Measurements from ENCODE around the gene FAM83D.

Gene FAM83D

DNA sequence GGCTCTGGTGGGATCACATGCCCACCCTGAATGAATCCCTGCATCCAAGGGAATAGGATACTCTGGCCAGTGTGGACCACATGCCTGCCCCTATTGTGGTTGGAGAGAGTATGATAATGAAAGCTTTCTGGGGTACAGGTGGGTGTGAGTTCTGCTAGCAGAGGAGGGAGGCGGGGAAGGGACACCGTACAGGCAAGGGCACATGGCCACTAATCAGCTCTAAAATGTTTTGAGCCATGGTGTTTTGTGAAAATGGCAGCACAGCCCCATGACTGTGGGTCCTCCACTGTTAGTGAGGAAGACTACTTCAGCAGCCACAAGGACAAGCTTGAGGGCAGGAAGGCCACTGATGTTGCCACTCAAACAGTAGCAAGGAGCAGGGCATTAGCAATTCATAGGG is 24.0 kb downstream of the FAM83D start:
- no peaks in the 10 kb centered on the region for H3K27me3 ChIP-seq (ENCODE audit: control insufficient read depth in 3 of 3, insufficient read depth in 3 of 3, low read depth in 1 of 3, low read length in 3 of 3)
- no CpG with 5 or more reads among the region's 2 CpGs for WGBS, 2 donors (ENCODE audit: extremely low coverage in 2 of 2, insufficient read length in 2 of 2, insufficient replicate concordance in 1 of 2)
- no peak overlapping the region for H2BK120ac ChIP-seq (ENCODE audit: low read depth, low read length)
- H3K4me3 ChIP-seq (ENCODE audit: low read length in 2 of 2) = no peak overlapping the region
- no peak overlapping the region for H4K91ac ChIP-seq (ENCODE audit: low read depth, low read length, poor library complexity)
- no peak overlapping the region for H3K18ac ChIP-seq (ENCODE audit: low read length)
- no peak overlapping the region for H2BK12ac ChIP-seq (ENCODE audit: low read length)
- no peak for DNase-seq (ENCODE audit: low spot score)
- peaks cover 11% of the 10 kb centered on the region for H3K79me1 ChIP-seq (ENCODE audit: low read depth, low read length)
- H3K4me2 ChIP-seq (ENCODE audit: insufficient read depth, low read length, poor library complexity, severe bottlenecking) = no peak overlapping the region
- no peak overlapping the region for H2AK5ac ChIP-seq (ENCODE audit: low read depth, low read length)
- no peak overlapping the region for H3K27ac ChIP-seq (replicated peaks; ENCODE audit: low read length)
- H2BK15ac ChIP-seq (ENCODE audit: low read length) = no peak overlapping the region
- peaks cover 44 to 94% of the 10 kb centered on the region in 2 donors for H3K36me3 ChIP-seq (replicated peaks in 1 of 2; ENCODE audit: control insufficient read depth in 2 of 2, insufficient read depth in 2 of 2, low read length in 2 of 2)
- no peak overlapping the region for H2AFZ ChIP-seq (ENCODE audit: low read length)
- H3K4me1 ChIP-seq (ENCODE audit: control insufficient read depth in 2 of 2, insufficient read depth in 1 of 2, low read depth in 1 of 2, low read length in 2 of 2) = no peaks in the 10 kb centered on the region
- no peak overlapping the region for H3K14ac ChIP-seq (ENCODE audit: low read length)
- H3K4ac ChIP-seq (ENCODE audit: low read length) = no peak overlapping the region
- no peak overlapping the region for H3K9ac ChIP-seq (ENCODE audit: low read depth, low read length, poor library complexity)
- no peaks in the 10 kb centered on the region for H3K9me3 ChIP-seq (replicated peaks in 1 of 2; ENCODE audit: control insufficient read depth in 2 of 2, insufficient read depth in 1 of 2, low read depth in 1 of 2, low read length in 2 of 2)
- no peak overlapping the region for H3K23ac ChIP-seq (ENCODE audit: low read depth, low read length, poor library complexity)
- no peak overlapping the region for H2BK5ac ChIP-seq (ENCODE audit: low read length)
- no peak overlapping the region for H4K8ac ChIP-seq (ENCODE audit: low read depth, low read length)

DNA sequence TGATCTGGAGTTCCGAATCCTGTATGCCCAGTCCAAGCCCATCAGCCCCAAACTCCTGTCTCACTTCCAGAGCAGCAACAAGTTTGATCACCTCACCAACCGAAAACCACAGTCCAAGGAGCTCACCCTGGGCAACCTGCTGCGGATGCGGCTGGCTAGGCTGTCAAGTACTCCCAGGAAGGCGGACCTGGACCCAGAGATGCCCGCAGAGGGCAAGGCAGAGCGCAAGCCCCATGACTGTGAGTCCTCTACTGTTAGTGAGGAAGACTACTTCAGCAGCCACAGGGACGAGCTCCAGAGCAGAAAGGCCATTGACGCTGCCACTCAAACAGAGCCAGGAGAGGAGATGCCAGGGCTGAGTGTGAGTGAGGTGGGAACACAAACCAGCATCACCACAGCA is 25.4 kb downstream of the FAM83D start:
- Histone ChIP-seq H2BK120ac (ENCODE audit: low read depth, low read length) (no peak overlapping the region), H3K4me1 (ENCODE audit: control insufficient read depth in 2 of 2, insufficient read depth in 1 of 2, low read depth in 1 of 2, low read length in 2 of 2) (no peaks in the 10 kb centered on the region), H3K14ac (ENCODE audit: low read length) (no peak overlapping the region), H2BK12ac (ENCODE audit: low read length) (no peak overlapping the region), H3K27me3 (ENCODE audit: control insufficient read depth in 3 of 3, insufficient read depth in 3 of 3, low read depth in 1 of 3, low read length in 3 of 3) (no peaks in the 10 kb centered on the region), H4K8ac (ENCODE audit: low read depth, low read length) (no peak overlapping the region), H2AK5ac (ENCODE audit: low read depth, low read length) (no peak overlapping the region), H3K23ac (ENCODE audit: low read depth, low read length, poor library complexity) (no peak overlapping the region), H3K27ac (replicated peaks; ENCODE audit: low read length) (no peak overlapping the region), H3K18ac (ENCODE audit: low read length) (no peak overlapping the region), H3K4me3 (ENCODE audit: low read length in 2 of 2) (no peak overlapping the region), H3K9ac (ENCODE audit: low read depth, low read length, poor library complexity) (no peak overlapping the region), H3K9me3 (replicated peaks in 1 of 2; ENCODE audit: control insufficient read depth in 2 of 2, insufficient read depth in 1 of 2, low read depth in 1 of 2, low read length in 2 of 2) (no peaks in the 10 kb centered on the region), H4K91ac (ENCODE audit: low read depth, low read length, poor library complexity) (no peak overlapping the region), H3K79me1 (ENCODE audit: low read depth, low read length) (peaks cover 11% of the 10 kb centered on the region), H2AFZ (ENCODE audit: low read length) (no peak overlapping the region), H3K4ac (ENCODE audit: low read length) (no peak overlapping the region), H2BK15ac (ENCODE audit: low read length) (no peak overlapping the region), H3K4me2 (ENCODE audit: insufficient read depth, low read length, poor library complexity, severe bottlenecking) (no peak overlapping the region), H2BK5ac (ENCODE audit: low read length) (no peak overlapping the region), H3K36me3 (replicated peaks in 1 of 2; ENCODE audit: control insufficient read depth in 2 of 2, insufficient read depth in 2 of 2, low read length in 2 of 2) (peaks cover 42 to 84% of the 10 kb centered on the region in 2 donors)
- no peak for DNase-seq (ENCODE audit: low spot score)
- WGBS, 2 donors (ENCODE audit: extremely low coverage in 2 of 2, insufficient read length in 2 of 2, insufficient replicate concordance in 1 of 2) = no CpG with 5 or more reads among the region's 9 CpGs

DNA sequence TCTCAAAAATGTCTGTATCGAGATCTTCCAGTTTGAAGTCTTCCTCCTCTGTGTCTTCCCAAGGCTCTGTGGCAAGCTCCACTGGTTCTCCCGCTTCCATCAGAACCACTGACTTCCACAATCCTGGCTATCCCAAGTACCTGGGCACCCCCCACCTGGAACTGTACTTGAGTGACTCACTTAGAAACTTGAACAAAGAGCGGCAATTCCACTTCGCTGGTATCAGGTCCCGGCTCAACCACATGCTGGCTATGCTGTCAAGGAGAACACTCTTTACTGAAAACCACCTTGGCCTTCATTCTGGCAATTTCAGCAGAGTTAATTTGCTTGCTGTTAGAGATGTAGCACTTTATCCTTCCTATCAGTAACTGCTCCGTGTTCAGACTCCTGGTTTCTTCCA is 25.9 kb downstream of the FAM83D start:
- Histone ChIP-seq H2BK5ac (ENCODE audit: low read length) (no peak overlapping the region), H4K8ac (ENCODE audit: low read depth, low read length) (no peak overlapping the region), H2AK5ac (ENCODE audit: low read depth, low read length) (no peak overlapping the region), H3K4me2 (ENCODE audit: insufficient read depth, low read length, poor library complexity, severe bottlenecking) (no peak overlapping the region), H3K36me3 (replicated peaks in 1 of 2; ENCODE audit: control insufficient read depth in 2 of 2, insufficient read depth in 2 of 2, low read length in 2 of 2) (peaks cover 40 to 78% of the 10 kb centered on the region in 2 donors), H3K9ac (ENCODE audit: low read depth, low read length, poor library complexity) (no peak overlapping the region), H3K27me3 (ENCODE audit: control insufficient read depth in 3 of 3, insufficient read depth in 3 of 3, low read depth in 1 of 3, low read length in 3 of 3) (no peaks in the 10 kb centered on the region), H3K79me1 (ENCODE audit: low read depth, low read length) (peaks cover 11% of the 10 kb centered on the region), H3K4me3 (ENCODE audit: low read length in 2 of 2) (no peak overlapping the region), H3K4me1 (ENCODE audit: control insufficient read depth in 2 of 2, insufficient read depth in 1 of 2, low read depth in 1 of 2, low read length in 2 of 2) (no peaks in the 10 kb centered on the region), H2BK120ac (ENCODE audit: low read depth, low read length) (no peak overlapping the region), H3K23ac (ENCODE audit: low read depth, low read length, poor library complexity) (no peak overlapping the region), H2BK12ac (ENCODE audit: low read length) (no peak overlapping the region), H3K18ac (ENCODE audit: low read length) (no peak overlapping the region), H3K27ac (replicated peaks; ENCODE audit: low read length) (no peak overlapping the region), H4K91ac (ENCODE audit: low read depth, low read length, poor library complexity) (no peak overlapping the region), H2BK15ac (ENCODE audit: low read length) (no peak overlapping the region), H3K9me3 (replicated peaks in 1 of 2; ENCODE audit: control insufficient read depth in 2 of 2, insufficient read depth in 1 of 2, low read depth in 1 of 2, low read length in 2 of 2) (no peaks in the 10 kb centered on the region), H3K4ac (ENCODE audit: low read length) (no peak overlapping the region), H2AFZ (ENCODE audit: low read length) (no peak overlapping the region), H3K14ac (ENCODE audit: low read length) (no peak overlapping the region)
- no peak for DNase-seq (ENCODE audit: low spot score)
- no CpG with 5 or more reads among the region's 6 CpGs for WGBS, 2 donors (ENCODE audit: extremely low coverage in 2 of 2, insufficient read length in 2 of 2, insufficient replicate concordance in 1 of 2)

DNA sequence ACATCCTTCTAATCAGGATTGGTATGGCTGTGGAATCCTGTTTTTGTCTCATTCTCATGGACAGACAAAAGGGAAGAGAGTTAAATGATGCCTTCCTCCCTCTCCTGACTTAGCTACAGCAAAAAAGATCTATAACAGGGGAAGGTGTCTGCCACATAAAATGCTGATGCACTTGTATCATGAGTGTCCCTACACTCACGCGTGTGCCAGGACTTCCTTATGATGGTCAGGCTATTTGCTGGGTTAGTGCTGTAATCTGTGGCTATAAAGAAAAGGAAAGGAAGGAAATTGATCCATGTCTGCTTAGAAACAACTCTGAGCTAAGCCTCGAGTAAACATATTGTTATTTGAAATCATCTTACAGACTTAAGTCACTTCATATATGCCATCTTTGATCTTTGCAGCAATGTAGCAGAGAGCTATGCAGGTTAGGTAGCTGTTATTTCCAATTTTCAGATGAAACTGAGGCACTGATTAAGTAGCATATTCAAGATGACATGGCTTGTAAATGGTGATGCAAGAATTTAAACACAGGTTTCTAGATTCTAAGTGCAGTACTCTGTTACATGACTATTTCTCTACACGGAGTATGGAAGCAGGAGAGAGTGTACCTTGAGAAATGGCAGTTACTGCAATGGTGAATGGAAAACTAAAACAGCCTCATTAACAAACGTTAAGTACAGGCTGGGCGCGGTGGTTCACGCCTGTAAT is 27.6 kb downstream of the FAM83D start:
- Histone ChIP-seq H3K23ac (ENCODE audit: low read depth, low read length, poor library complexity) (no peak overlapping the region), H3K36me3 (replicated peaks in 1 of 2; ENCODE audit: control insufficient read depth in 2 of 2, insufficient read depth in 2 of 2, low read length in 2 of 2) (peaks cover 28 to 62% of the 10 kb centered on the region in 2 donors), H3K4me1 (ENCODE audit: control insufficient read depth in 2 of 2, insufficient read depth in 1 of 2, low read depth in 1 of 2, low read length in 2 of 2) (no peaks in the 10 kb centered on the region), H2BK5ac (ENCODE audit: low read length) (no peak overlapping the region), H4K91ac (ENCODE audit: low read depth, low read length, poor library complexity) (no peak overlapping the region), H3K79me1 (ENCODE audit: low read depth, low read length) (peaks cover 7% of the 10 kb centered on the region), H3K14ac (ENCODE audit: low read length) (no peak overlapping the region), H3K18ac (ENCODE audit: low read length) (no peak overlapping the region), H2AFZ (ENCODE audit: low read length) (no peak overlapping the region), H2BK120ac (ENCODE audit: low read depth, low read length) (no peak overlapping the region), H4K8ac (ENCODE audit: low read depth, low read length) (no peak overlapping the region), H3K27me3 (ENCODE audit: control insufficient read depth in 3 of 3, insufficient read depth in 3 of 3, low read depth in 1 of 3, low read length in 3 of 3) (no peaks in the 10 kb centered on the region), H3K9ac (ENCODE audit: low read depth, low read length, poor library complexity) (no peak overlapping the region), H2BK12ac (ENCODE audit: low read length) (no peak overlapping the region), H3K27ac (replicated peaks; ENCODE audit: low read length) (no peak overlapping the region), H3K4me2 (ENCODE audit: insufficient read depth, low read length, poor library complexity, severe bottlenecking) (no peak overlapping the region), H2AK5ac (ENCODE audit: low read depth, low read length) (no peak overlapping the region), H2BK15ac (ENCODE audit: low read length) (no peak overlapping the region), H3K9me3 (replicated peaks in 1 of 2; ENCODE audit: control insufficient read depth in 2 of 2, insufficient read depth in 1 of 2, low read depth in 1 of 2, low read length in 2 of 2) (no peaks in the 10 kb centered on the region), H3K4me3 (ENCODE audit: low read length in 2 of 2) (no peak overlapping the region), H3K4ac (ENCODE audit: low read length) (no peak overlapping the region)
- DNase-seq (ENCODE audit: low spot score) = no peak
- WGBS, 2 donors (ENCODE audit: extremely low coverage in 2 of 2, insufficient read length in 2 of 2, insufficient replicate concordance in 1 of 2) = no CpG with 5 or more reads among the region's 8 CpGs
